Left renal pelvis (tissue), 4 donors: ENCODE measurements around the gene MACROH2A2. TPM values are rescaled to one million over a fixed set of nuclear protein-coding genes. Genes with fewer than 3 reads are reported as not detected.
"Not testable (repeated sequence)": the region's sequence is repeated elsewhere in the genome, so short reads cannot be mapped to it uniquely, and the experiment has no call there.

ENCODE experiments used
- DNase-seq, 4 donors: peaks; one replicate each; pipeline ENCODE4 v3.0.0-alpha.2; 2013; ENCODE audit warnings: low read depth in 4 of 4, low spot score in 3 of 4
- polyA plus RNA-seq, 4 donors: library from polyadenylated mRNA; unstranded; fragments of 120-200 nt; gene quantifications; one replicate each; pipeline ENCODE4 v1.2.1, GENCODE V29; 2013; ENCODE audit not compliant: insufficient read length in 4 of 4

The MACROH2A2 gene
- polyA plus RNA-seq, 4 donors, result 39.8 to 89.9 (median 76.9) TPM

- DNase-seq, result peak; percentile 92 to 98 (median 97)
These were observed 94.0 kb downstream of the MACROH2A2 start, which contains the start of gene TYSND1 for GRCh38 chr10:70146489-70147258. TYSND1 (minus strand) TSS chr10:70146700; CDS start chr10:70146586, 114 bp downstream.

- no peak for DNase-seq
These were observed 94.6 kb downstream of the MACROH2A2 start for GRCh38 chr10:70147259-70147625.

GRCh38 chr10:70148516-70148915 lies 95.9 kb downstream of the MACROH2A2 start:
- no peak for DNase-seq

- DNase-seq, result no peak
These were observed 102.7 kb downstream of the MACROH2A2 start for GRCh38 chr10:70155255-70155838.

GRCh38 chr10:70158113-70158512 lies 105.5 kb downstream of the MACROH2A2 start:
- DNase-seq, result no peak

GRCh38 chr10:70159366-70159765 lies 106.7 kb downstream of the MACROH2A2 start:
- not testable (repeated sequence) for DNase-seq

GRCh38 chr10:70160798-70161197 lies 108.2 kb downstream of the MACROH2A2 start:
- DNase-seq, result no peak

Other genes starting within 250 kb of the MACROH2A2 start
- 1 to 10 TPM; 2.3 to 6.9 (median 4.5) TPM for gene AIFM2, start 80.0 kb downstream of the MACROH2A2 start, polyA plus RNA-seq
- gene TYSND1, start 93.9 kb downstream of the MACROH2A2 start, polyA plus RNA-seq, result 10 to 100 TPM in 3 of 4 donors, 1 to 10 TPM in 1; 5.1 to 16.1 (median 10.8) TPM
- gene SAR1A, start 117.7 kb downstream of the MACROH2A2 start, polyA plus RNA-seq, result 100 to 1,000 TPM; 116 to 150 (median 129) TPM
- 100 to 1,000 TPM in 1 of 4 donors, 10 to 100 TPM in 3; 55.3 to 115 (median 89.4) TPM for gene PPA1, start 180.6 kb downstream of the MACROH2A2 start, polyA plus RNA-seq
- under 1 TPM; 0.10 to 0.22 (median 0.12) TPM for gene NPFFR1, start 231.2 kb downstream of the MACROH2A2 start, polyA plus RNA-seq